ENCODE results near the gene OR51A7. TPM values are rescaled to one million over a fixed set of nuclear protein-coding genes. Genes with fewer than 3 reads are reported as not detected.
"Not testable (repeated sequence)": the region's sequence is repeated elsewhere in the genome, so short reads cannot be mapped to it uniquely, and the experiment has no call there.

The OR51A7 gene
- total RNA-seq, 1 experiment from 2014 or later, result not detected

GRCh38 chr11:4955613-4956012, 52.0 kb downstream of the OR51A7 start, which contains the start of gene OR51A2:
OR51A2 (minus strand) TSS chr11:4955713; CDS start chr11:4955713, 0 bp downstream.
- DNase-seq (ENCODE audit: low read depth), result not testable (repeated sequence)

DNA sequence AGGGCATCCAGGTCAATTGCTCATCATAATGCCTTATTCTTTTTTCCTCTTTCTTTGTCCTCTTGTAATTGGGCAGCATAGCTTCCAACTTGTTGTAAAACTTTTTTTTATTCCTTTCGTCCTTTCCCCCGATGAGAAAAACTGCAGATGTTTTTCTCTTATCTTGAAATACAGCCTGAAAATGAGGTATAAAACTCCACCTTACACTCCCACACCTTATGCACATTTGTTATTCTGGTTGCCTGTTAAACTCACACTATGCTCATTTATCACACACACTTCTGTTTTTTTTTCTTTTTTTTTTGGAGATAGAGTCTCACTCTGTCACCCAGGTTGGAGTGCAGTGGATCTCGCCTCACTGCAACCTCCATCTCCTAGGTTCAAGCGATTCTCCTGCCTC, 53.8 kb downstream of the OR51A7 start:
- DNase-seq (ENCODE audit: low read depth), result no peak

Other genes with a start within 250 kb of the OR51A7 start
- not detected in 2 replicates for gene OR51E2, start 205.9 kb upstream of the OR51A7 start, total RNA-seq (2014; rRNA removed)
- not detected in 2 replicates for gene MMP26, start 199.0 kb upstream of the OR51A7 start, total RNA-seq (2014; rRNA removed)
- not detected in 2 replicates for gene OR51F1, start 133.8 kb upstream of the OR51A7 start, total RNA-seq (2014; rRNA removed)
- gene OR52R1, start 99.4 kb upstream of the OR51A7 start, total RNA-seq (2014; rRNA removed), result not detected in 2 replicates
- not detected in 2 replicates for gene OR51F2, start 82.5 kb upstream of the OR51A7 start, total RNA-seq (2014; rRNA removed)
- not detected in 2 replicates for gene OR51S1, start 54.6 kb upstream of the OR51A7 start, total RNA-seq (2014; rRNA removed)
- gene OR51T1, start 21.9 kb upstream of the OR51A7 start, total RNA-seq (2014; rRNA removed), result not detected in 2 replicates
- gene OR51G2, start 15.6 kb downstream of the OR51A7 start, total RNA-seq (2014; rRNA removed), result not detected in 2 replicates
- not detected in 2 replicates for gene OR51G1, start 20.6 kb downstream of the OR51A7 start, total RNA-seq (2014; rRNA removed)
- gene OR51A4, start 43.8 kb downstream of the OR51A7 start, total RNA-seq (2014; rRNA removed), result not detected in 2 replicates
- not detected in 2 replicates for gene OR51A2, start 51.9 kb downstream of the OR51A7 start, total RNA-seq (2014; rRNA removed)
- gene OR51L1, start 91.1 kb downstream of the OR51A7 start, total RNA-seq (2014; rRNA removed), result not detected in 2 replicates
- gene OR52J3, start 142.7 kb downstream of the OR51A7 start, total RNA-seq (2014; rRNA removed), result not detected in 2 replicates
- gene OR52E2, start 155.8 kb downstream of the OR51A7 start, total RNA-seq (2014; rRNA removed), result not detected in 2 replicates
- not detected in 2 replicates for gene OR52E1, start 165.8 kb downstream of the OR51A7 start, total RNA-seq (2014; rRNA removed)
- gene OR52A5, start 234.6 kb downstream of the OR51A7 start, total RNA-seq (2014; rRNA removed), result not detected in 2 replicates

Measured in LHCN-M2 (cell line).